HG03045 (cell line): Measurements from ENCODE around the gene SMCR8.
"Not testable (repeated sequence)": the region's sequence is repeated elsewhere in the genome, so short reads cannot be mapped to it uniquely, and the experiment has no call there.

Experiments used
- ATAC-seq: cut with Tn5 transposase; IDR thresholded peaks from one replicate; pipeline ENCODE4 v1.9.1; 2021; ENCODE audit warnings: mild to moderate bottlenecking, moderate library complexity; ENCODE audit not compliant: unreplicated experiment

SMCR8 gene, protein sequence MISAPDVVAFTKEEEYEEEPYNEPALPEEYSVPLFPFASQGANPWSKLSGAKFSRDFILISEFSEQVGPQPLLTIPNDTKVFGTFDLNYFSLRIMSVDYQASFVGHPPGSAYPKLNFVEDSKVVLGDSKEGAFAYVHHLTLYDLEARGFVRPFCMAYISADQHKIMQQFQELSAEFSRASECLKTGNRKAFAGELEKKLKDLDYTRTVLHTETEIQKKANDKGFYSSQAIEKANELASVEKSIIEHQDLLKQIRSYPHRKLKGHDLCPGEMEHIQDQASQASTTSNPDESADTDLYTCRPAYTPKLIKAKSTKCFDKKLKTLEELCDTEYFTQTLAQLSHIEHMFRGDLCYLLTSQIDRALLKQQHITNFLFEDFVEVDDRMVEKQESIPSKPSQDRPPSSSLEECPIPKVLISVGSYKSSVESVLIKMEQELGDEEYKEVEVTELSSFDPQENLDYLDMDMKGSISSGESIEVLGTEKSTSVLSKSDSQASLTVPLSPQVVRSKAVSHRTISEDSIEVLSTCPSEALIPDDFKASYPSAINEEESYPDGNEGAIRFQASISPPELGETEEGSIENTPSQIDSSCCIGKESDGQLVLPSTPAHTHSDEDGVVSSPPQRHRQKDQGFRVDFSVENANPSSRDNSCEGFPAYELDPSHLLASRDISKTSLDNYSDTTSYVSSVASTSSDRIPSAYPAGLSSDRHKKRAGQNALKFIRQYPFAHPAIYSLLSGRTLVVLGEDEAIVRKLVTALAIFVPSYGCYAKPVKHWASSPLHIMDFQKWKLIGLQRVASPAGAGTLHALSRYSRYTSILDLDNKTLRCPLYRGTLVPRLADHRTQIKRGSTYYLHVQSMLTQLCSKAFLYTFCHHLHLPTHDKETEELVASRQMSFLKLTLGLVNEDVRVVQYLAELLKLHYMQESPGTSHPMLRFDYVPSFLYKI

GRCh38 chr17:18314731-18315561 lies at the start of gene SMCR8, which contains the start of gene TOP3A:
TSS of gene SMCR8 (plus strand) at chr17:18315293. CDS start at chr17:18315790, 497 bp downstream.
TSS of gene TOP3A (minus strand) at chr17:18314994. CDS start at chr17:18314778, 216 bp downstream.
- ATAC-seq: peak; percentile 84

- no peak for ATAC-seq
These were observed 47.7 kb upstream of the SMCR8 start for GRCh38 chr17:18267366-18267765.

DNA sequence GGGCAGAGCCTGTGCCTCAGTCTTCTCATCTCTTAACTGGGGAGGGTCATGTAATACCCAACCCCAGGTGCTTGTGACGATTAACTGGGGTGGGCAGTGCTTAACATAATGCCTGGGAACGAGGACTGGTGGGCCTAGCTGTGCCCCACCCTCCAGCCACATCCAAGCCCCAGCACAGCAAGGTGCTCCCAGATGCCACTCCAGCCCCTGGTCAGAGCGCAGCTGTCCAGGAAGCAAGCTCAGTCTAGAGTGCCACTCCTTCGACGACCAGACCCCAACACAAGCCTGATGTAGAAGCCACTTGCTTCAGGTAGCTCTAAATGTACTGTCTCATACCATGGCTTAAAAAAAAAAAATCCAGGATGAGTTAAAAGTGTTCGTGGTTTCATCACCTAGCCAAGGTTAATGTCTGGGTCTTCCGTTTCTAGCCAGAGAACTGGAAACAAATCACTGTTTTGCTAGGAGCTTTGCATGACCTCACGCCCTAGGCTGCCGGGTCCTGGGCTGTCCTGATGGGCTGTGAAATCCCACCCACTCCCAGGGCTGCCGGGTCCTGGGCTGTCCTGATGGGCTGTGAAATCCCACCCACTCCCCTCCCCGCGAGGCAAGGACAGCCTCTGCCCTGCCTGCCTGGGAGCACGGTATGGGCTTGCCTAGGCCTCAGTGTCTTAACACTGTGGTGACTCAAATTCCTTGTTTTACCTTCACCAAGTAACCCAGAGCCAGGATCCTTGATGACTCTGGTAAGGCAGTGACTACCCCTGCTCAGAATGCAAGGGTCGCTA lies 47.0 kb upstream of the SMCR8 start:
- ATAC-seq: no peak

- ATAC-seq: no peak
These were observed 44.8 kb upstream of the SMCR8 start for GRCh38 chr17:18270046-18270931.

DNA sequence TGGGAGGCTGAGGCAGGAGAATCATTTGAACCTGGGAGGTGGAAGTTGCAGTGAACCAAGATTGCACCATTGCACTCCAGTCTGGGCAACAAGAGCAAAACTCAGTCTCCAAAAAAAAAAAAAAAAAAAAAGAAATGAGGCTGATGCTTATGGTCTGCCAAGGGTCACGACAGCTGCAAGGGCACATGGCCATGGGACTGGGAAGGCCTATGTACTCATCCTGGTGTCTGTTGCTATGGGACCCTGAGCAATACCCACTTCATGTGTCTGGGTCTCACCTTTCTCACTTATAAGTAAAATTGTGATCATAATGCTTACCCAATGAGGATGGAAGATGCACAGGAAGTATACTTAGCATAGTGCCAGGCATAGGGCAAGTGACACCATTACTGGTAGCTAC lies 38.0 kb upstream of the SMCR8 start:
- no peak for ATAC-seq

GRCh38 chr17:18278867-18279266 lies 36.2 kb upstream of the SMCR8 start:
- ATAC-seq: no peak

- no peak for ATAC-seq
These were observed 34.8 kb upstream of the SMCR8 start for GRCh38 chr17:18280249-18280648.

DNA sequence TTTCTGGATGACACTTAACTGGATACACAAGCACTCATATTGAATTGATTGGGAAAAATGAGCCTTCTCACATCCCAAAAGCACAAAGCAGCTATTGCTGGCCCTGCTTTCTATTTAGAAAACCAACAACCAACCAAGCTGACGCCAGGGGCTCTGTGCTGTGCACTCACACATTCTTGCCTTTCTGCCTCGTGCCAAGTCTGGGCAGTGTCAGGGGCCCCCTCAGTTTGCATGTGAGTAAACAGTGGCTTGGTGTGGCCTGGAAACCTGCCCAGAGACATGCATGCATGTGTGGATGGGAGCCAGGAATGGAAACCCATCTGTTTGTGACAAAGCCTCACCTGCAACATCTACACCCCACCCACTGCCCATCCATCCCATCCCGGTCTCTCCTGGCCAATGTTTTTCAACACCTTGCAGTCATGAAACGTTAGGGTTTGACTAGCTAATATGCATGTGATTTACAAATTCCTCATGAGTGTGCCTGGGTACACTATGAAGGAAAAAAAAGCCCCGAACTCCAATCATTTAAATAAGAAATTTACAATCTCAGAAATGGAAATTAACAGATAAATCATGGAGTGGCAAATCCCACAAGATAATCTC lies 34.2 kb upstream of the SMCR8 start:
- ATAC-seq: no peak

GRCh38 chr17:18281788-18282187 lies 33.3 kb upstream of the SMCR8 start:
- no peak for ATAC-seq

DNA sequence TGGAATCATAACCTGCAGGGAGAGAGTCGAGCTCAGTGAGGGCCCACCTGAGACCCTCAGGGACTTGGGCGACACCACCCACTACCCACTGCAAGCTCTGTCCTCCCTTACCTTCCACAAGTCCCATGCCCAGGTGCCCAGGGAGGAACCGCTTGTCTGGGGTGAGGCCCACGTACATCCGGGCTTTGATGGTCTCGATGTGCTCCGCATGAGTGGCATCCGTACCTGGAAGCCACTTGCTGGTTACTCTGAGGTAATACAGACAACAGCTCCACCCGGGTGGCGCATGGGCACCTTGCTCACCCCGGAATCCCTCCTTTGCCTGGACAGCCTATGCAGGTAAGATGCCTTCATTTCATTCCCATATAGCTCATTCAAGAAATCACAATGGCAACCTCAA lies 29.8 kb upstream of the SMCR8 start:
- ATAC-seq: no peak

- no peak for ATAC-seq
These were observed 23.2 kb upstream of the SMCR8 start for GRCh38 chr17:18291718-18292540.

- not testable (repeated sequence) for ATAC-seq
These were observed 17.0 kb upstream of the SMCR8 start for GRCh38 chr17:18298061-18298460.

GRCh38 chr17:18300725-18301480 lies 14.2 kb upstream of the SMCR8 start:
- ATAC-seq: no peak

DNA sequence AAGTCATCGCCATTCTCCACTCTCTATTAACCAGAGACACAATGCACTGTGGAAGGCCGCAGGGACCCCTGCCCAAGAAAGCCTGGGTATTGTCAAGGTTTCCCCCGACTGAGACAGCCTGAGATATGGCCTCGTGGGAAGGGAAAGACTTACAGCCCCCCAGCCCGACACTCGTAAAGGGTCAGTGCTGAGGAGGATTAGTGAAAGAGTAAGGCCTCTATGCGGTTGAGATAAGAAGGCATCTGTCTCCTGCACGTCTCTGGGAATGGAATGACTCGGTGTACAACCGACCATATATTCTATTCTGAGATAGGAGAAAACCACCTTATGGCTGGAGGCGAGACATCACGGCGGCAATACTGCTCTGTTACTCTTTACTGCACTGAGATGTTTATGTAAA lies 11.9 kb upstream of the SMCR8 start:
- ATAC-seq: not testable (repeated sequence)

GRCh38 chr17:18309202-18309601 lies 5.9 kb upstream of the SMCR8 start:
- no peak for ATAC-seq

- ATAC-seq: no peak
These were observed 898 bp upstream of the SMCR8 start for GRCh38 chr17:18314059-18314730.

DNA sequence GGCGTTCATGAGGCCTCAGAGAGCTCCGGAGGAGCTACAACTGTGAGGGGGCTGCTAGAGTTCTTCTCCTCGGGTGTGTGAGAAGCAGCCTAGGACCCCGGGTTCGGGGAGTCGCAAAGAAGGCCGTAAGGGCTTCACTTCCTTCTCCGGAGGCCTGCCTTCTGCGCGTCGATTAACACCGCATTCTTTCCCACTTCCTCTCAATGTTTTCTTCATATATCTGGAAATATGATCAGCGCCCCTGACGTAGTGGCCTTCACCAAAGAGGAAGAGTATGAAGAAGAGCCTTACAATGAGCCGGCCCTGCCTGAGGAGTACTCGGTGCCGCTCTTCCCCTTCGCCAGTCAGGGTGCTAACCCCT lies 449 bp downstream of the SMCR8 start:
- ATAC-seq: no peak
